ENCODE measurements around the gene DIS3L2.

Gene DIS3L2

GRCh38 chr2:232280341-232280740 lies 318.8 kb downstream of the DIS3L2 start:
- no peak for DNase-seq

GRCh38 chr2:232281858-232282507 lies 320.5 kb downstream of the DIS3L2 start:
- no peak for DNase-seq

- no peak for DNase-seq
These were observed 321.1 kb downstream of the DIS3L2 start for GRCh38 chr2:232282508-232283055.

DNA sequence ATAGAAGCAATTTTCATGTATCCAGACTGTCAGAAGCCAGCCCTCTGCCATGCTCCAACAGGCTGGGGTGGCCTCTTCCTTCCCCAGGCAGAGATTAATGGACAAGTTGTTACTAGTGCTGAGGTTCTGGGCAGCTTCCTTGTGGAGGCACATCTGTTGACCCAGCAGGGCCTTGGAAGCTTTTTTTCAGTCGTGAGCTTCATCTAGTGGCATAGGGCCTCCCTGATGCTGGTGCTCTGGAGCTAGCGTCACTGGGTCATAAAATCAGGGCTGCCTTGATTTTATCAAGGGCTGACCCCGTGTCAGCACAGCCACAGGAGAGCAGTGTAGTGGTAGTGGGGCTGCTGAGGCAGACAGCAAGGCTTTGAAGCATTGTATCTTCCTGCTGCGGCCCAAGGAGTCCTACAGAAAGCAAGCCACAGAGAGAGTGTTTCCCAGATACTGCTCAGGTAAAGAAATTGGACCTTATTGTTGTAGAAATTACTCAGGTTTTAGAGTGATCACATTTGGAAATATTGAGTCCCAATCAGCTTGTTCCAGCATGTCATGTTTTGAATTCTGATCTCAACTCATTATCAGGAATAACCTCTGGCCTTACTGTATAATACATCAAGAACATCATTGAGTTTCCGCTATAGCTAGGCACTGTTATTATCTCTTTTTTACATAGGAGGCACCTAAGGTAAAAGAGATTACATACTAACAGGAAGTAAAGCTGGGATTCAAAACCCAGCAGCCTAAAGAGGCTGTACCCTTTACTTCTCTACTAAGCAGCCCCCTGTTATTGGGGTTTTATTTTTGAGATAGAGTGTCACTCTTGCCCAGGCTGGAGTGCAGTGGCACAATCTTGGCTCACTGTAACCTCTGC lies 324.7 kb downstream of the DIS3L2 start:
- DNase-seq = no peak

DNA sequence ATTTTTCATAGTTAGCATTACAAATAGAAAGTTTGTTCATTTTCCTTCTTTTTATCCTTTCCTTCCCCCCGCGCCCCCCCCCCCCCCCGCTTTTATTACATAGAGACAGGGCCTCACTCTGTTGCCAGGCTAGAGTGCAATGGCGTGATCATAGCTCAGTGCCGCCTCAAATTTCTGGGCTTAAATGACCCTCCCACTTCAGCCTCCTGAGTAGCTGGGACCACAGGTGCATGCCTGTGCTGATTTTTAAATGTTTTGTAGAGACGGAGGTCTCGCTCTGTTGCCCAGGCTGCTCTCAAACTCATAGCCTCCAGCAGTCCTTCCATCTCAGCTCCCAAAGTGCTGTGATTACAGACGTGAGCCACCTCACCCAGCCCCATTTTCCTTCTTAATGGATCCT lies 325.8 kb downstream of the DIS3L2 start:
- no peak for DNase-seq

DNA sequence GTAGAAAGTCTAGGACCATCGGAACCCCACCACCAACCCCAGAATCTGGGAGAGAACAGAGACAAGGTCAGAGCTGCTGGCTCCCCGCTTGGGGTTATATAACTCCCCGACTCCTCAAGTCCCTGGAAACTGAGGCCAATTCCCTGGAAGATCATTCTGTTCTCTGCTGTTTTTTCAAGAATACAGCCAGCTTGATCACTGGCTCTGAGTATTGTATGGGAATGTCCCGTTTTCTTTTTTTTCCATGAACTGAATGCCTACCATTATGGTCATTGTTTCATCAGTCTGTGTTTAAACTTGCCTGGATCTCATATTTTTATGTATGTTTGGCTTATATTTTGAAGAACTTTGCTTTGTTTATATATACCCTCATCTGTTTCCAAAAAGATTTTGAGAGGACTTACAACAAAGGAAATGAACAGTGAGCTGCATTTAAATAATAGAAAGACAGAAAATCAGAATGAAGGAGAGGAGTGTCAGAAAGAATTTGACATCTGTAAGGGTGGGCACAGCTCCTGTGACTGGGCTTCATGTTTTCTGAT lies 327.0 kb downstream of the DIS3L2 start:
- no peak for DNase-seq

DNA sequence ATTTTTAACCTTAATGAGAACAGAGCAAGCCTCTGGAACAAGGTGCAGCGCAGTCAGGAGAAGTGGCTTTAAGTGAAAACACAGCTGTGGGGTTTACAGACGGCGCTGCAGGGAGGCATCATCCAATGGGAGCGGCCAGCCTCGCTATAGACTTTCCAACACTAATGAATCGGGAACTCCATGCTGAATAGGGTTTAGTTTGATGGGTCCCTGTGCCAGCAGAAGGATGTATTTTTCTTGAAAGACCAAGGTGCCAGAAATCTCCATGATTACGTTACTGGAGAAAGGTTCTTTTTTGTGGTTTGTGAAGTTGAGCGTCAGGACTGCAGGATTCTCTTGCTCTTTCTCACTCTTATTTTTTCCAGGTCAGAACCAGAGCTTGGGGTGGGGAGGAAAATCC lies 329.2 kb downstream of the DIS3L2 start:
- DNase-seq = no peak

- no peak for DNase-seq
These were observed 329.8 kb downstream of the DIS3L2 start for GRCh38 chr2:232291343-232291742.

- DNase-seq = peak; percentile 25
These were observed 331.1 kb downstream of the DIS3L2 start for GRCh38 chr2:232292395-232293154.

GRCh38 chr2:232293191-232293590 lies 331.7 kb downstream of the DIS3L2 start:
- no peak for DNase-seq

- no peak for DNase-seq
These were observed 334.5 kb downstream of the DIS3L2 start for GRCh38 chr2:232295971-232296370.

GRCh38 chr2:232296776-232297525 lies 335.4 kb downstream of the DIS3L2 start:
- DNase-seq = no peak

GRCh38 chr2:232299084-232299483 lies 337.6 kb downstream of the DIS3L2 start:
- DNase-seq = no peak

GRCh38 chr2:232299927-232300674 lies 338.6 kb downstream of the DIS3L2 start:
- DNase-seq = no peak

DNA sequence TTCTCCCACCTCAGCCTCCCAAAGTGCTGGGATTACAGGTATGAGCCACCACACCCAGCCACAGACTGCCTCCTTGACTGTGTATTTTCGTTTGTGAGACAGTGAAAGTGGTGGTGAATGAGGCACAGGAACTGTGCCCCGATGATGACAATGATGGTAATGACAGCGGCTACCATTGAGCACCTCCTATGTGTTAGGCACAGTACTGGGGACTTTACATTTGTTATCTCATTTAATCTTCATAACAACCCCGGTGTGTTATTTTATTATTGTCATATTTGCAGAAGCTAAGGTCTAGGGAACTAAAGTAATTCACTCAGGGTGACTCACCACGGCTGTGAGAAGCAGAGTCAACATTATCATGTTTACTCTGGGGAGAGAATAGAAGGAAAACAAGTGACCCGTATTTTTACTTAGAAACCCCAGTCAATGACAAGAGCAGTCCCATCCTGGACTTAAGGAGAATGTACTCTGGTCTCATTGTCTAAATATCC lies 339.4 kb downstream of the DIS3L2 start:
- DNase-seq = no peak

DNA sequence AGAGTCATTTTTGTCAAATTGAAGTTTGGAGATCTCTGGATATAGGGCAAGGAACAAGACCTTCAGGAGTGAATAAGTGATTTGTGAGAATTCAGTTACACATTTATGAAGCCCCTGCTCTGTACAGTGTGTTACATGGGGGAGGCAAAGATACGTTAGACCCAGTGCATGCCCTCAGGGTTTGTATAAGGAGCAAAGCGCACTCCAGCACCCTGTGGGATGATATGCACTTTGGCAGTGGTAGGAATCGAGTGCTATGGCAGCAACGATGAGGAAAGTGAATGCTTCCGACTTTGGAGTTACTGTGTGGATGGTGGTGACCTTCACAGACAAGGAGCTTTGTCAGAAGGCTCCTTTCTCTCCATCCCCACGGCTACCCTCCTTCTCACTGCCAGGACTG lies 342.7 kb downstream of the DIS3L2 start:
- no peak for DNase-seq

- no peak for DNase-seq
These were observed 345.3 kb downstream of the DIS3L2 start for GRCh38 chr2:232306741-232307305.

DNA sequence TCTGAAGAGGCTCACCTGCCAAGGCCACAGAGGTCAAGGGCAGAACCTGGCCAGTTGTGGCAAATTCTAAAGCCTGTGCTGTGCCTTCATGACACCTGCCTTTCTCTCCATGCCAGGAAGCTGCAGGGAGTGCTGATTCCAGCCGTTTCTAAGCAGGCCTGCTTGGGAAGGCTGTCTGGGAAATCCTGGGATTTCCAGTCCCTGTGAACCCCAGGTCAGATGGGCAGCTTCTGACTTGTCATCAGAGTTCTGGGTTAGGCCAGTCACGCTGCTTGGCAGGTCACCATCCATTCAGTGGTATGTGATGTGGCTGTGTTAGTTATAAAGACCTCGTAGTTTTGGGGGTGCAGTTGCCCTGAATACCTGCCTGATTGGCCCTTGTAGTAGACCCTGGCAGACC lies 346.3 kb downstream of the DIS3L2 start:
- no peak for DNase-seq

DNA sequence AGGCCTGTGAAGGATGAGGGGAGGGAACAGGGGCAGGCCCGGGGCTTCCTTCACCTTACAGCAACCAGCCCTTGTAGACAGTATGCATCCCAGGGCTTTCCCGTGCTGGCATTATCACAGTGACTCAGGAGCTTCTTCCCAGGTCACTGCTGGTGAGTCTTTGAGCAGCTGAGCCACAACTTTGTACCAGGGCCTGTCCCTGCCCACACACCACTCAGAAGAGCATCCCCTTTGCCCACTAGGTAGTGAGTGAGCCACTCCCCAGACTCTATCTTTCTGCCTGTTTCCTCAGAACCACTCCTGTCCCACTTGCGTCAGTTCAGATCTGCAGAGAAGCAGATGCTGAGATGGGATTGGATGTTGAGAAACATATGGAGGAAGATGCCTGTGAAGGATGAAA lies 347.5 kb downstream of the DIS3L2 start:
- DNase-seq = no peak

- DNase-seq = no peak
These were observed 348.1 kb downstream of the DIS3L2 start for GRCh38 chr2:232309592-232309991.

DNA sequence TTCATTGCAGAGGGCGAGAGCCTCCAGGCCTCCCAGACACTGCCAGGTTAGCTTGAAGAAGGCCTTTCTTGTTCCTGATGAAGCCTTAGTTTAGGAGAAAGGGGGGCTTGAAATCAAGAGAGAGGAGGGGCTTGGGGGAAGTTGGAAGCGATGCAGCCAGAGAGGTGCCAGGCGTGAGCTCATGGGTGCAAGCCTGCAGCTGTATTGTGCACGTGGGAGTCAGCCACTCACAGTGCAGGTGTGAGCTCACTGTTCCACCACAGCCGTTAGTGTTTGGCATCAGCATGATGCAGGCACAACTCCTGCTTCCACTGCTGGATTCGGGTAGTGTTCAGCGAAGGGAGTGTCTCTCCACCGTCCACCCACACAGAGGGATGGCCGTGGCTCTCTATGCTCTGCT lies 348.6 kb downstream of the DIS3L2 start:
- DNase-seq = peak; percentile 21
